HL-60 (cell line): Measurements from ENCODE around the gene ANKRD63.

Experiments used
- POLR2AphosphoS5 ChIP-seq: IDR thresholded peaks from 2 replicates; pipeline ENCODE4 v1.6.1; 2012; ENCODE audit warnings: low read depth
- SPI1 ChIP-seq: IDR thresholded peaks from 2 replicates; pipeline ENCODE4 v1.6.1; 2012; ENCODE audit warnings: low read depth, mild to moderate bottlenecking, borderline replicate concordance
- TF ChIP-seq, protein P1 (sequence below): IDR thresholded peaks from one replicate; pipeline ENCODE4 v1.5.1; 2011; ENCODE audit warnings: low read length, control low read depth, inconsistent platforms; ENCODE audit not compliant: insufficient read depth
- TF ChIP-seq, protein P2 (sequence below): IDR thresholded peaks from 2 replicates; pipeline ENCODE4 v1.6.1; 2012; ENCODE audit warnings: low read depth; ENCODE audit not compliant: insufficient replicate concordance

DNA sequence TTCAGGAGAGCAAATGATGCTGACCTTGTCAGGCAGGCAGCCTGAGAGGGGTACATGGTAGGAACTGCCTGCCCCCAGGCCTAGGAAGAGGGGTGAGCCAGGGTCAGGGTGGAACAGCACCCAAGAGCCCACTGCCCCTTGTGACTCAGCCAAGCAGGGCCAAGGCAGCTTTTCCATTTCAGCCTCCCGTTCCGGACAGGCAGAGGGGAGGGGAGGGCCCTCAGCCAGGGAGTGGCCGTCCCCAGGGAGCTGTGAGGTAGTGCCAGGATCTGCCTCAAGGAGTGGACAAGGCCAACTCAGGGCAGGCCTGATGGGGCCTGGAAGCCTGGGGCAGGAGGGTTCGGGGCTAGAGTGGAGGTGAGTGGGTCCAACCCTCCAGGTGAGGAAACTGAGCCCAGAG lies 5.1 kb upstream of the ANKRD63 start:
- TF ChIP-seq, protein P1, sequence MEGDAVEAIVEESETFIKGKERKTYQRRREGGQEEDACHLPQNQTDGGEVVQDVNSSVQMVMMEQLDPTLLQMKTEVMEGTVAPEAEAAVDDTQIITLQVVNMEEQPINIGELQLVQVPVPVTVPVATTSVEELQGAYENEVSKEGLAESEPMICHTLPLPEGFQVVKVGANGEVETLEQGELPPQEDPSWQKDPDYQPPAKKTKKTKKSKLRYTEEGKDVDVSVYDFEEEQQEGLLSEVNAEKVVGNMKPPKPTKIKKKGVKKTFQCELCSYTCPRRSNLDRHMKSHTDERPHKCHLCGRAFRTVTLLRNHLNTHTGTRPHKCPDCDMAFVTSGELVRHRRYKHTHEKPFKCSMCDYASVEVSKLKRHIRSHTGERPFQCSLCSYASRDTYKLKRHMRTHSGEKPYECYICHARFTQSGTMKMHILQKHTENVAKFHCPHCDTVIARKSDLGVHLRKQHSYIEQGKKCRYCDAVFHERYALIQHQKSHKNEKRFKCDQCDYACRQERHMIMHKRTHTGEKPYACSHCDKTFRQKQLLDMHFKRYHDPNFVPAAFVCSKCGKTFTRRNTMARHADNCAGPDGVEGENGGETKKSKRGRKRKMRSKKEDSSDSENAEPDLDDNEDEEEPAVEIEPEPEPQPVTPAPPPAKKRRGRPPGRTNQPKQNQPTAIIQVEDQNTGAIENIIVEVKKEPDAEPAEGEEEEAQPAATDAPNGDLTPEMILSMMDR, result no peak
- TF ChIP-seq, protein P2, sequence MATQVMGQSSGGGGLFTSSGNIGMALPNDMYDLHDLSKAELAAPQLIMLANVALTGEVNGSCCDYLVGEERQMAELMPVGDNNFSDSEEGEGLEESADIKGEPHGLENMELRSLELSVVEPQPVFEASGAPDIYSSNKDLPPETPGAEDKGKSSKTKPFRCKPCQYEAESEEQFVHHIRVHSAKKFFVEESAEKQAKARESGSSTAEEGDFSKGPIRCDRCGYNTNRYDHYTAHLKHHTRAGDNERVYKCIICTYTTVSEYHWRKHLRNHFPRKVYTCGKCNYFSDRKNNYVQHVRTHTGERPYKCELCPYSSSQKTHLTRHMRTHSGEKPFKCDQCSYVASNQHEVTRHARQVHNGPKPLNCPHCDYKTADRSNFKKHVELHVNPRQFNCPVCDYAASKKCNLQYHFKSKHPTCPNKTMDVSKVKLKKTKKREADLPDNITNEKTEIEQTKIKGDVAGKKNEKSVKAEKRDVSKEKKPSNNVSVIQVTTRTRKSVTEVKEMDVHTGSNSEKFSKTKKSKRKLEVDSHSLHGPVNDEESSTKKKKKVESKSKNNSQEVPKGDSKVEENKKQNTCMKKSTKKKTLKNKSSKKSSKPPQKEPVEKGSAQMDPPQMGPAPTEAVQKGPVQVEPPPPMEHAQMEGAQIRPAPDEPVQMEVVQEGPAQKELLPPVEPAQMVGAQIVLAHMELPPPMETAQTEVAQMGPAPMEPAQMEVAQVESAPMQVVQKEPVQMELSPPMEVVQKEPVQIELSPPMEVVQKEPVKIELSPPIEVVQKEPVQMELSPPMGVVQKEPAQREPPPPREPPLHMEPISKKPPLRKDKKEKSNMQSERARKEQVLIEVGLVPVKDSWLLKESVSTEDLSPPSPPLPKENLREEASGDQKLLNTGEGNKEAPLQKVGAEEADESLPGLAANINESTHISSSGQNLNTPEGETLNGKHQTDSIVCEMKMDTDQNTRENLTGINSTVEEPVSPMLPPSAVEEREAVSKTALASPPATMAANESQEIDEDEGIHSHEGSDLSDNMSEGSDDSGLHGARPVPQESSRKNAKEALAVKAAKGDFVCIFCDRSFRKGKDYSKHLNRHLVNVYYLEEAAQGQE, result no peak
- no peak for TF ChIP-seq POLR2AphosphoS5
- TF ChIP-seq SPI1, result no peak
